ENCODE measurements around the gene CNTN6. TPM values are rescaled to one million over a fixed set of nuclear protein-coding genes. Genes with fewer than 3 reads are reported as not detected.

Gene CNTN6
- total and polyA plus RNA-seq, 9 donors, result 0.04 to 0.43 (median 0.23) TPM; not detected in 6

DNA sequence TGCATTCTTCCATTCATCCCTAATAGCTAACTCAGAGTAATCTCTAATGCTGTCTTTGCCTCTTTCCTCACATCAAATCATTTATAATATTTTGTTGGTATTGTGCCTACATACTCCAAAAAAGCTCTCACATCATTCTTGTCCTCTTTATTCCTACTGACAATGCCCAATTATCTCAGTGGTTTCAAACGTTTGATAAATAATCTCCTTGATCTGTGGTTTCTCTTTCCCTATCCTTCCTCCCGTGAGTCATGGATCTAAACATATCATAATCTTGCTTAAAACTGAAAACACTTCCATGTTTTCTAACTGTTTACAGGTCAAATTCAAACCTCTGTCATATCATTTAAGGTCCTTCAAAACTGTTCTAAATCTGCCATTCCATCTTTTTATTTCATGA, 115.1 kb downstream of the CNTN6 start:
- H3K27ac ChIP-seq, result no peak overlapping the region
- no peaks in the 10 kb centered on the region for H3K9me3 ChIP-seq
- intact Hi-C loops (cut with DNase I), result no loop called here
- no peaks in the 10 kb centered on the region for H3K36me3 ChIP-seq
- TF ChIP-seq EP300 (IDR thresholded peaks at IDR 0.05) (no peak), POLR2A (IDR thresholded peaks at IDR 0.05) (no peak)
- TF ChIP-seq, protein P1, sequence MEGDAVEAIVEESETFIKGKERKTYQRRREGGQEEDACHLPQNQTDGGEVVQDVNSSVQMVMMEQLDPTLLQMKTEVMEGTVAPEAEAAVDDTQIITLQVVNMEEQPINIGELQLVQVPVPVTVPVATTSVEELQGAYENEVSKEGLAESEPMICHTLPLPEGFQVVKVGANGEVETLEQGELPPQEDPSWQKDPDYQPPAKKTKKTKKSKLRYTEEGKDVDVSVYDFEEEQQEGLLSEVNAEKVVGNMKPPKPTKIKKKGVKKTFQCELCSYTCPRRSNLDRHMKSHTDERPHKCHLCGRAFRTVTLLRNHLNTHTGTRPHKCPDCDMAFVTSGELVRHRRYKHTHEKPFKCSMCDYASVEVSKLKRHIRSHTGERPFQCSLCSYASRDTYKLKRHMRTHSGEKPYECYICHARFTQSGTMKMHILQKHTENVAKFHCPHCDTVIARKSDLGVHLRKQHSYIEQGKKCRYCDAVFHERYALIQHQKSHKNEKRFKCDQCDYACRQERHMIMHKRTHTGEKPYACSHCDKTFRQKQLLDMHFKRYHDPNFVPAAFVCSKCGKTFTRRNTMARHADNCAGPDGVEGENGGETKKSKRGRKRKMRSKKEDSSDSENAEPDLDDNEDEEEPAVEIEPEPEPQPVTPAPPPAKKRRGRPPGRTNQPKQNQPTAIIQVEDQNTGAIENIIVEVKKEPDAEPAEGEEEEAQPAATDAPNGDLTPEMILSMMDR (IDR thresholded peaks at IDR 0.05), result no peak
- no peak overlapping the region for H3K4me3 ChIP-seq
- DNase-seq, result no peak
- WGBS, 3 donors, result 10 to 23% (median 16%) methylated on average over 2 of the region's 2 CpGs
- H3K4me1 ChIP-seq (ENCODE audit: insufficient read depth), result no peaks in the 10 kb centered on the region
- H3K27me3 ChIP-seq, result no peaks in the 10 kb centered on the region

GRCh38 chr3:1214933-1215332, 122.1 kb downstream of the CNTN6 start:
- Histone ChIP-seq H3K27ac (no peak overlapping the region), H3K4me3 (no peak overlapping the region), H3K27me3 (no peaks in the 10 kb centered on the region), H3K9me3 (no peaks in the 10 kb centered on the region), H3K36me3 (no peaks in the 10 kb centered on the region), H3K4me1 (ENCODE audit: insufficient read depth) (no peaks in the 10 kb centered on the region)
- intact Hi-C loops (cut with DNase I), result loop anchor here in 1 of 4 donors (2.0 kb wide), 1 partner anchor 72 kb away; no protein-coding TSS in a partner anchor
- TF ChIP-seq, protein P1 (IDR thresholded peaks at IDR 0.05), result no peak
- no peak for TF ChIP-seq EP300 (IDR thresholded peaks at IDR 0.05)
- no peak for TF ChIP-seq POLR2A (IDR thresholded peaks at IDR 0.05)
- WGBS, 3 donors, result 63 to 77% (median 75%) methylated on average over 3 of the region's 3 CpGs
- DNase-seq, result no peak

- no peak for DNase-seq
- no peak overlapping the region for H3K27ac ChIP-seq
- intact Hi-C loops (cut with DNase I), result no loop called here
- H3K9me3 ChIP-seq, result no peaks in the 10 kb centered on the region
- H3K4me1 ChIP-seq (ENCODE audit: insufficient read depth), result no peaks in the 10 kb centered on the region
- no peaks in the 10 kb centered on the region for H3K27me3 ChIP-seq
- H3K36me3 ChIP-seq, result no peaks in the 10 kb centered on the region
- 61 to 62% (median 61%) methylated on average over 1 of the region's 1 CpG for WGBS, 3 donors
- TF ChIP-seq, protein P1 (IDR thresholded peaks at IDR 0.05), result no peak
- TF ChIP-seq EP300 (IDR thresholded peaks at IDR 0.05), result no peak
- TF ChIP-seq POLR2A (IDR thresholded peaks at IDR 0.05), result no peak
- H3K4me3 ChIP-seq, result no peak overlapping the region
These were observed 124.0 kb downstream of the CNTN6 start for GRCh38 chr3:1216856-1217255.

DNA sequence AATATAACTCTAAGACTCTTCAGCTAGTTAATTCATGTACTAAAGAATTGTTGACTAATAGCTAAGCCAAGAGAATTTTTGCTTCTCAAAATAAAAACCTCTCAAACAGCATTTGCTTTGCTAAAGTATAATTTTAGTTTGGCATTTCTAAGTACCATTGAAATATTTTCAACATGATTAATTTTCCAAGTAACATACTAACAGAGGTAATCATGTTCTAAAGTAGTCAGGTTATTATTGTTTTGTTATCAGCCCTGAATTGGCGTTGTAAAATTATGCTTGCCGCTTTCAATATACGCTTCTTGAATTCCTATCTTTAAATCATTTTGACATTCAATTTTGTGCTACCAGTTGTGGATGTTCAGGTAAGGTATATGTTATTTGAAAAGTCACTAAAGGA, 134.3 kb downstream of the CNTN6 start:
- WGBS, 3 donors, result 11 to 33% (median 15%) methylated on average over 3 of the region's 3 CpGs
- no peaks in the 10 kb centered on the region for H3K36me3 ChIP-seq
- no peaks in the 10 kb centered on the region for H3K4me1 ChIP-seq (ENCODE audit: insufficient read depth)
- TF ChIP-seq, protein P1 (IDR thresholded peaks at IDR 0.05), result no peak
- TF ChIP-seq POLR2A (IDR thresholded peaks at IDR 0.05) (no peak), EP300 (IDR thresholded peaks at IDR 0.05) (no peak)
- H3K9me3 ChIP-seq, result no peaks in the 10 kb centered on the region
- no peaks in the 10 kb centered on the region for H3K27me3 ChIP-seq
- no peak for DNase-seq
- intact Hi-C loops (cut with DNase I), result no loop called here
- H3K4me3 ChIP-seq, result no peak overlapping the region
- H3K27ac ChIP-seq, result no peak overlapping the region

All from ovary (tissue), 9 donors.